Neural progenitor cell (in vitro differentiated cells): ENCODE data around the gene DNAJC24. TPM values are rescaled to one million over a fixed set of nuclear protein-coding genes. Genes with fewer than 3 reads are reported as not detected.
A peak's percentile ranks its signal among the peaks of the same experiment; 100 is the strongest.

Experiments used
- DNase-seq: peaks from one replicate; pipeline ENCODE4 v3.0.0-alpha.2; 2016; ENCODE audit warnings: low spot score
- H2AFZ ChIP-seq: fragments of 200-600 bp; sonication (generic); replicated peaks from 2 replicates; pipeline ENCODE4 v1.6.1; 2016; ENCODE audit warnings: antibody characterized with exemption
- H3F3A ChIP-seq: fragments of 200-600 bp; sonication (generic); 2 replicates; pipeline ENCODE4 v1.6.1; 2016; ENCODE audit warnings: antibody characterized with exemption, low read depth
- H3K27ac ChIP-seq: fragments of 200-600 bp; sonication (generic); 2 replicates; pipeline ENCODE4 v1.5.1; 2016; ENCODE audit warnings: mild to moderate bottlenecking
- H3K27me3 ChIP-seq: fragments of 200-600 bp; sonication (generic); 2 replicates; pipeline ENCODE4 v1.6.1; 2016; ENCODE audit warnings: mild to moderate bottlenecking, moderate library complexity
- H3K36me3 ChIP-seq: fragments of 200-600 bp; sonication (generic); 2 replicates; pipeline ENCODE4 v1.5.1; 2016
- H3K4me1 ChIP-seq: fragments of 200-600 bp; sonication (generic); 2 replicates; pipeline ENCODE4 v1.6.1; 2016; ENCODE audit warnings: mixed run types
- H3K4me2 ChIP-seq: fragments of 200-600 bp; sonication (generic); 2 replicates; pipeline ENCODE4 v1.6.1; 2016
- H3K4me3 ChIP-seq: fragments of 200-600 bp; sonication (generic); 2 replicates; pipeline ENCODE4 v1.5.1; 2016
- H3K79me2 ChIP-seq: fragments of 200-600 bp; sonication (generic); 2 replicates; pipeline ENCODE4 v1.6.1; 2016; ENCODE audit warnings: low read depth
- H3K9ac ChIP-seq: fragments of 200-600 bp; sonication (generic); 2 replicates; pipeline ENCODE4 v1.6.1; 2016
- H3K9me3 ChIP-seq: fragments of 200-600 bp; sonication (generic); 2 replicates; pipeline ENCODE4 v1.5.1; 2016; ENCODE audit warnings: low read depth
- H4K20me1 ChIP-seq: fragments of 200-600 bp; sonication (generic); 2 replicates; pipeline ENCODE4 v1.6.1; 2016; ENCODE audit warnings: low read depth
- H3K27ac Mint-ChIP-seq: 3 replicates; pipeline ENCODE4 v1.8.0; 2021; ENCODE audit warnings: mixed read lengths
- H3K27me3 Mint-ChIP-seq: 2 replicates; pipeline ENCODE4 v1.8.0; 2022; ENCODE audit warnings: low read depth, mild to moderate bottlenecking, inconsistent platforms, moderate library complexity, mixed read lengths; ENCODE audit not compliant: insufficient read depth
- H3K36me3 Mint-ChIP-seq: 3 replicates; pipeline ENCODE4 v1.8.0; 2021; ENCODE audit warnings: mixed read lengths
- H3K4me1 Mint-ChIP-seq: 3 replicates; pipeline ENCODE4 v1.8.0; 2021; ENCODE audit warnings: mixed read lengths
- H3K4me3 Mint-ChIP-seq: 3 replicates; pipeline ENCODE4 v1.8.0; 2021; ENCODE audit warnings: mild to moderate bottlenecking, moderate library complexity, mixed read lengths
- H3K9me3 Mint-ChIP-seq: 3 replicates; pipeline ENCODE4 v1.8.0; 2020; ENCODE audit warnings: mixed read lengths
- CTCF ChIP-seq: fragments of 200-600 bp; sonication (generic); IDR thresholded peaks from 2 replicates; pipeline ENCODE4 v1.5.1; 2017; ENCODE audit warnings: antibody characterized with exemption, mild to moderate bottlenecking
- EZH2 ChIP-seq: fragments of 200-600 bp; sonication (generic); IDR thresholded peaks from 2 replicates; pipeline ENCODE4 v1.6.1; 2017; ENCODE audit warnings: antibody characterized with exemption, mild to moderate bottlenecking, moderate library complexity
- EZH2phosphoT487 ChIP-seq: fragments of 200-600 bp; sonication (generic); IDR thresholded peaks from 2 replicates; pipeline ENCODE4 v1.6.1; 2017; ENCODE audit warnings: antibody characterized with exemption
- total RNA-seq: library from RNA; depleted of rRNA; stranded (reverse); fragments of >200 nt; gene quantifications from 2 replicates; pipeline ENCODE4 v1.2.3, GENCODE V29; 2015; ENCODE audit warnings: low replicate concordance

DNAJC24 gene
- total RNA-seq, 1 donor from 2014 or later, result 80.9 TPM

DNA sequence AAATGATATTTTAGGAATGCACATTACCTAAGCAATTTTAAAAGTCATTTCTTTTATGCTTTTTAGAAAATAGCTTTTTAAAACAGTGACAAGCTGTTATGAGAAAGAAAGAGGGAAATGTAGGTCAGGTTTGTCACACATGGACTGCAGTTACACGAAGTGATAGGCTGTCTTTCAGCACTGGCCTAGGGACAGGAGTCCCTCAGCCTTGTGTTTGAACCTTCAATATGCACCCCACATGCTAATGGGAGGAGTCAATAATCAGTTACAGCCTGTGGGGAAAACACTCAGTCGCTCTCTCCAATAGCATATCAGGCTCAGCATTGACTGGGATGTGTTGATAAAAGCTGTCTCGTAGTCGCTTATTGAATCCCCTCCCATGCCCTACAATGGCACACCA lies 45.8 kb downstream of the DNAJC24 start:
- TF ChIP-seq EZH2 (no peak), EZH2phosphoT487 (no peak), CTCF (no peak)
- Mint-ChIP-seq H3K4me1 (peaks cover 46% of the 10 kb centered on the region), H3K27me3 (no peaks in the 10 kb centered on the region), H3K36me3 (peaks cover 27% of the 10 kb centered on the region), H3K9me3 (peaks cover 14% of the 10 kb centered on the region), H3K27ac (no peak overlapping the region), H3K4me3 (no peak overlapping the region)
- no peak overlapping the region for H3K4me3 ChIP-seq
- DNase-seq, result no peak
- H3K9ac ChIP-seq, result no peak overlapping the region
- no peaks in the 10 kb centered on the region for H4K20me1 ChIP-seq
- H3K4me1 ChIP-seq, result peaks cover 60% of the 10 kb centered on the region
- peaks cover 5% of the 10 kb centered on the region for H3K9me3 ChIP-seq
- H3K27me3 ChIP-seq, result no peaks in the 10 kb centered on the region
- no peak overlapping the region for H3K4me2 ChIP-seq
- no peak overlapping the region for H2AFZ ChIP-seq
- peaks cover 7% of the 10 kb centered on the region for H3K36me3 ChIP-seq
- peaks cover 53% of the 10 kb centered on the region for H3K79me2 ChIP-seq
- H3K27ac ChIP-seq, result no peak overlapping the region
- peaks cover 43% of the 10 kb centered on the region for H3F3A ChIP-seq

GRCh38 chr11:31417357-31417756 lies 47.7 kb downstream of the DNAJC24 start:
- Histone ChIP-seq H3F3A (peaks cover 57% of the 10 kb centered on the region), H4K20me1 (no peaks in the 10 kb centered on the region), H3K4me2 (peak overlapping the region; percentile 73), H3K9ac (no peak overlapping the region), H2AFZ (no peak overlapping the region), H3K4me1 (peaks cover 77% of the 10 kb centered on the region), H3K36me3 (no peaks in the 10 kb centered on the region), H3K27ac (peak overlapping the region; percentile 96), H3K9me3 (no peaks in the 10 kb centered on the region), H3K27me3 (no peaks in the 10 kb centered on the region), H3K4me3 (no peak overlapping the region), H3K79me2 (peaks cover 40% of the 10 kb centered on the region)
- DNase-seq, result peak; percentile 65
- H3K27me3 Mint-ChIP-seq, result no peaks in the 10 kb centered on the region
- H3K36me3 Mint-ChIP-seq, result peaks cover 19% of the 10 kb centered on the region
- TF ChIP-seq CTCF (no peak), EZH2 (no peak), EZH2phosphoT487 (no peak)
- H3K9me3 Mint-ChIP-seq, result peaks cover 6% of the 10 kb centered on the region
- no peak overlapping the region for H3K4me3 Mint-ChIP-seq
- H3K4me1 Mint-ChIP-seq, result peaks cover 64% of the 10 kb centered on the region
- peak overlapping the region; percentile 39 for H3K27ac Mint-ChIP-seq

- H3K4me3 Mint-ChIP-seq, result no peak overlapping the region
- no peak overlapping the region for H2AFZ ChIP-seq
- H3K9ac ChIP-seq, result no peak overlapping the region
- H3K4me1 Mint-ChIP-seq, result peaks cover 68% of the 10 kb centered on the region
- H3K9me3 Mint-ChIP-seq, result peaks cover 3% of the 10 kb centered on the region
- peaks cover 78% of the 10 kb centered on the region for H3K4me1 ChIP-seq
- peak overlapping the region; percentile 73 for H3K4me2 ChIP-seq
- no peak for TF ChIP-seq EZH2
- TF ChIP-seq CTCF, result no peak
- H3K4me3 ChIP-seq, result no peak overlapping the region
- no peaks in the 10 kb centered on the region for H3K36me3 ChIP-seq
- H3K27me3 Mint-ChIP-seq, result no peaks in the 10 kb centered on the region
- H3K36me3 Mint-ChIP-seq, result peaks cover 19% of the 10 kb centered on the region
- H3K79me2 ChIP-seq, result peaks cover 35% of the 10 kb centered on the region
- H3K27ac Mint-ChIP-seq, result peak overlapping the region; percentile 39
- no peaks in the 10 kb centered on the region for H4K20me1 ChIP-seq
- H3F3A ChIP-seq, result peaks cover 57% of the 10 kb centered on the region
- no peaks in the 10 kb centered on the region for H3K27me3 ChIP-seq
- peak overlapping the region; percentile 96 for H3K27ac ChIP-seq
- no peak for DNase-seq
- H3K9me3 ChIP-seq, result no peaks in the 10 kb centered on the region
Observed at GRCh38 chr11:31417816-31418215, 48.2 kb downstream of the DNAJC24 start.
